ENCODE results near the gene PTTG1.

Gene PTTG1

DNA sequence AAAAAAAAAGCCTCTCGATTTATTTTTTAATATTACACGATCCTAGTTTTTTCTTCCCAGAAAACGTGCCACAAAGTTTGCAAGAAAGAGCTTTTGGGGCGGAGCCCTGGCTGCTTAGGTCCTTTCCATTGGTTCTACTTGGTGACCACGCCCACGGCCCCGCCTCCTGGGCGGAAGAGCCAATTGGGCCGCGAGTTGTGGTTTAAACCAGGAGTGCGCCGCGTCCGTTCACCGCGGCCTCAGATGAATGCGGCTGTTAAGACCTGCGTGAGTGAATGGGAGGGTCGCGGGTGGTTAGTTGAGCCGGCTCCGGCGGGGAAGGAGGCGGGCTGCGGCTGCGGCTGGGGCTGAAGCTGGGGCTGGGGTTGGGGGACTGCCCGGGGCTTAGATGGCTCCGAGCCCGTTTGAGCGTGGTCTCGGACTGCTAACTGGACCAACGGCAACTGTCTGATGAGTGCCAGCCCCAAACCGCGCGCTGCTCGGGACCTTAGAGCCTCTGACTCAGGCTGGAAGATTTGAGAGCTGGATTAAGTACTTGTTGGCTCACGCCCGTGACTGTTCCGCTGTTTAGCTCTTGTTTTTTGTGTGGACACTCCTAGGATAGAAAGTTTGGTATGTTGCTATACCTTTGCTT is at the start of gene PTTG1:
TSS of gene PTTG1 (plus strand) at position 231 of the 634 bp plus-strand sequence. CDS start 458 bp downstream, outside the sequence.
- peak; percentile 98 for DNase-seq

DNA sequence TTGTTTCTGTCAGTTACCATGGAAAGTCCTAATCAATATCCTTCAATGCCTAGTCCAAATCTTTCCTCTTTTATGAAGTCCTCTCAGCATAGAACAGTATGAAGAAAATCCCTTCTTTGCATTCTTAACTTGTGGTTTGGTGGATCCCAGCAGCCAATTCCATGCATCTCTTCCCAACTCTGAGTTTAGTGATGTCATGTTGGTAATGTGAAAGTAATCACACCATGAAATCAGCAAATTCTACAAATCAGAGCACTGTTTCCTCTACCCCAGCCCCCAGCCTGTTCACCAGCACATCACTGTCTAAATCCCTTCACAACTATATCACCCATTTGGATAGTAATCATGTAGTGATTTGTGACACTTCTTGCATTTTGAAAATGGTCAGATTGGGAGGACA is 46.5 kb upstream of the PTTG1 start:
- DNase-seq, result no peak

DNA sequence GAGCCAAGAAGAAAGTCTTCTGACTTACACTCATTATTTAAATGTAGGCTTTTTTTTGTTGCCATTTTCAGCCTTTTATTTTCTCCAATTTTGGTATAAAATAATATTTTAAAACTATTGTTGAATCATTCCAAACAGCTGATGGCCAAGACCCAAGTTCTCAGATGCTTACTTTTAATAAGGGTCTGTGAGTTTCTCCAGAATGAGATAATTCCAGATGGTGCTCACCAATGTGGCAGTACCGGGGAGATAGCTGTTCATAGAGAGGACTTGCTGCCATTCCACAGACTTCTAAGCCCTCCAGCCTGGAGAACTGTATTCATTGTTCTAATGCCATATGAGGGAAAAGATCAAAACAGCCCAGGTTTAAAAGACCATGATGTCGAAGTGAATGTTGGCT is 46.0 kb upstream of the PTTG1 start:
- DNase-seq, result no peak

- no peak for DNase-seq
Observed at GRCh38 chr5:160376416-160376815, 45.2 kb upstream of the PTTG1 start.

DNA sequence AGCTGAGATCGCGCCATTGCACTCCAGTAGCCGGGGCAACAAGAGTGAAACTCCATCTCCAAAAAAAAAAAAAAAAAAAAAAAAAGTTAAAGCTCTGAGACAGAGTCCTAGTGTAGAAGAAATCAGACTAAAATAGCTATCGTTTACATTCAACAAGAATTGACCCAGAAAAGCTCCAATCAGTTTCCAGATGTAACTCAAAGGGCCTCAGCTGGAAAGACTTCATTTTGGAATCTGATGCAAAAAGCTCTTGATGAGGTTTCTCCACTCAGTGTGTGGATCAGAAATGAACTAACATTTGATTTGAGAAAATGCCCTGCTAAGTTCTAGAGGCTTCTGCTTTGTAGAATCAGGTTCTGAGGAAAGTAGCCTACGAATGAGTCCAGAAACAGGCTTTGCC is 44.0 kb upstream of the PTTG1 start:
- no peak for DNase-seq

GRCh38 chr5:160378330-160378729 is 43.3 kb upstream of the PTTG1 start:
- DNase-seq, result no peak

GRCh38 chr5:160379511-160379910 is 42.1 kb upstream of the PTTG1 start:
- no peak for DNase-seq

- DNase-seq, result no peak
Observed at GRCh38 chr5:160380041-160380440, 41.6 kb upstream of the PTTG1 start.

DNA sequence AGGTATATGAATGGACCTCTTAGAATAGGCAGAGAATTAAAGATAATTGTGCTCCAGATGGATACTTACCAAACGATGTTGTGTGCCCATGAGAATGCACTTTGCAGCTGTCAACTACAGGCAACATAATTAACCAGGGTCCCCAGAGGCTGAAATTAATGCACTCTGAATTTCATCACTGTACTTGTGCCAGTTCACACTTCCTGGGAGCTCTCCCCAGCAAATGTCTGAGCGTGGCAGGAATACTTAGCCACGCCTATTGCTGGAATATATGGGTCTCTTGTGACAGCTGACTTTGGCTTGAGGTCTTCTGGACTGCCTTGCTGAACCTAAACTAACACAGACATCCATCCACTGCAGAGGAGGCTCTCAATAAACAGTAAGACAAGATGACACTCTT is 39.3 kb upstream of the PTTG1 start:
- DNase-seq, result peak; percentile 42

DNA sequence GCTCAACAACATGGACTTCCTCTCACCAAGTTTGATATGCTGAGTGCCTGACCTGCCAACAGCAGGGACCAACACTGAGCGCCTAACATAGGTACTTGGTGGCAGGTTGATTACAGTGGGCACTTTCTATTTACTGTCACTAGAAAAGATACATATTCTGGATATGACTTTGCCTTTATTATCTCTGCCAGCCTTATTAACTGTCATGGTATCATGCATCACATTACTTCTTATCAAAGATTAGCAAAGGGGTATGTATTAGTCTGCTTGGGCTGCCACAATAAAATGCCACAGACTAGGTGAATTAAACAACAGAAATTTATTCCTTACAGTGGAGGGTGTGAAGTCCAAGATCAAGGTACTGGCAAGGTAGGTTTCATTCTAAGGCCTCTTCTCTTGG is 37.0 kb upstream of the PTTG1 start:
- DNase-seq, result no peak

DNA sequence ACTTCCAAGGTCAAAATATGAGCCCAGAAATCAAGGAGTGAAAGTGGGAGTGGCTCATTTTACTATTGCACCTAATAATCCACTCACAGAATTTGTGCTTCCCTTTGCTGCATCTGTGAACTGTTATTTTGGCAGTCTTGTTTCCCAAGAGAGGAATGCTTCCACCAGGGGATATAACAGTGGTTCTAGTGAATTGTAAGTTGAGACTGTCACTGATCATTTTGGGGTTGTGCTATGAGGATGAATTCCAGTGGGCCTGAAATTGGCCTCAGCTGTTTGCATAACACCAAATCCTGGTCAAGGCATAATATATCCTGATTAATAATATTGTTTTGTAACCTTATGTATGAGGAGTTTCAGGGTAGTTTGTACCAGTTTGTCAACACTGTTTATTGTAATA is 36.2 kb upstream of the PTTG1 start:
- no peak for DNase-seq

- no peak for DNase-seq
Observed at GRCh38 chr5:160387445-160387844, 34.2 kb upstream of the PTTG1 start.

GRCh38 chr5:160390787-160391696 is 30.6 kb upstream of the PTTG1 start:
- DNase-seq, result peak; percentile 41

DNA sequence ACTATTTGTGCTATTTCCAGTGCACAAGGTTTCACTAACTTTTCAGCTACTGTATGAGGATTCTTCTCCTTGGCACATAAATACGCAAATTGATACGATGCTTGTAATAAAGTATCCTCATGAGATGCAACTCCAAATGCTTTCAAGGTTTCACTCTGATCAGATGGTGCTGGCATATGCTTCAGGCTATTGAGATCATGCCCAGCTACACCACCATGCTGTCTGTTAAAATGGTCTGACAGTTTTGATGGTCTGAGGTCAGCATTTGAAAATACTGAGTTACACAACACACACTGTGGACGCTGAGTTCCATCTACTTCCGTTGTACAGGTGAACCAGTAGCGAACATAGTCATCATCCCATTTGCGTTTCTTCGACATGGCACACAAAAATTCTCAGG is 26.5 kb upstream of the PTTG1 start:
- no peak for DNase-seq

GRCh38 chr5:160397492-160397891 is 24.2 kb upstream of the PTTG1 start:
- DNase-seq, result no peak

DNA sequence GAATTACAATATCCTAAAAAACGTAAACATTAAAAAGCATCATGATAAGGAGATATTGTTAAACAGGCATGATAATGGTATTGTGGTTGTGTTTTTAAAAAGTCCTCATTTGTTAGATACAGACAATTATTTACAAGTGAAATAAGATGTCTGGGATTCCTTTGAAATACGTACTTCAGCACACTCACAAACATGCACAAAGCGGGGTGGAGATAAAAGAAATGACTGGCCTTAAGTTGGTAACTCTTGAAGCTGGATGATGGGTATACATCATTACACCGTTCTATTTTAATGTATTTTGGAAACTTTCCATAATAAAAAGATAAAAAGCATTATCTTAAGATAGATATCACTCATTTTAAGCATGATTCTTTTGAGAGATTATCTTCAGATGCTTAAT is 22.8 kb upstream of the PTTG1 start:
- DNase-seq, result no peak

- peak; percentile 94 for DNase-seq
Observed at GRCh38 chr5:160399402-160400353, 22.0 kb upstream of the PTTG1 start, which contains the start of gene FAM200C. TSS of gene FAM200C (minus strand) at chr5:160400054. CDS start at chr5:160395490, 4,564 bp downstream.

DNA sequence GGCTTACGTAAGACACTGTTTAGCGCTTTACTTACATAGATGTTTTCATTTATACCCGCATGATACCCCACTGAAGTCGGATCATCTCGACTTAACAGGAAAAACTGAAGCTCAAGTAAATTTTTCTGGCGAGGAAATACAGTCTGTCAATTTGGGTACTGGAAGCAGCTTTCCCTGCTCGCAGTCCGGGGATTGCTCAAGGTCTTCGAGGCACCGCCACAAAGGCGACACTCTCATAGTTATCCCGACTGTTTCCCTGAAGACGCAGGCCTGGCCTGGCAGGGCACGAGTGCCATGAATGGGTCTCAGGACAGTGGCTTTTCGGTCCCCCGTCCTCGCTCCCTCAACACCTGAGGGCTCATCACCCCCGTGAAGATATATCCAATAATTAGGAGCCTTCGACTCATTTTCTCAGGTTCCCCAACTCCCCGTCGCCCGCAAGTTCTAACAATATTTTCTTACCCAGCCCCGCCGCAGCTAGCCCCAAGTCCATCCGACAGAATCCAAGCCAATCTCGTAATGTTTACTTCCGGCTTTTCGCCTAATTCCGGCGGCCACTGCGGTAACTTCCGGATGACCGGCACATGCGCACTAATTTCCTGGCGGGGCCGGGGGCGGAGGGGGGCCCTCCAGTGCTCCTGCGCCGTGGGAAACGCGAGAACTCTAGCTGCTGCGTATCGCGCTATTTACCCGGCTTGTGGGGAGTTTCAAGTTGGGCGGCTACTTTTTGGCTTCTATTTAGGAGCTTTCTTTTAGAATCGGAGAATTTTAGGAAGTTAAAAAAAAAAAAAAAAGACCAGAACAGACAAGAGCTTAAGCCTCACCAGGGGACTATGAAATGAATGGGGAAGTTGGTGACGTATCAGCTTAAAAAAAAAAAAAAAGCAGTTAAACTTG is 2.8 kb upstream of the PTTG1 start, which contains the start of gene SLU7:
TSS of gene SLU7 (minus strand) at position 521 of the 897 bp plus-strand sequence. CDS start 3,787 bp downstream, outside the sequence.
- DNase-seq, result peak; percentile 95

GRCh38 chr5:160419458-160420330 is 2.0 kb upstream of the PTTG1 start:
- peak; percentile 67 for DNase-seq

GRCh38 chr5:160420331-160420610 is 1.4 kb upstream of the PTTG1 start:
- no peak for DNase-seq

- peak; percentile 20 for DNase-seq
Observed at GRCh38 chr5:160423099-160423498, 1.4 kb downstream of the PTTG1 start.
